Suprapubic skin (tissue), 4 donors: ENCODE results near the gene BEST2.
A peak's percentile ranks its signal among the peaks of the same experiment; 100 is the strongest.

Experiments
- EP300 ChIP-seq: sonication (generic); formaldehyde crosslinking; IDR thresholded peaks from one replicate; pipeline ENCODE4 v1.6.1; 2017; ENCODE audit warnings: antibody characterized with exemption
- POLR2A ChIP-seq, 2 donors: fragments of 450-650 bp; IDR thresholded peaks; one replicate each; pipeline ENCODE4 v1.6.1; 2017; ENCODE audit warnings: antibody characterized with exemption in 2 of 2, mild to moderate bottlenecking in 2 of 2, moderate library complexity in 2 of 2
- POLR2AphosphoS5 ChIP-seq, 3 donors: sonication (generic); formaldehyde crosslinking; IDR thresholded peaks; one replicate each; pipeline ENCODE4 v1.6.1; 2017; ENCODE audit warnings: antibody characterized with exemption in 3 of 3
- TF ChIP-seq, protein P1 (sequence below), 2 donors: fragments of 200-600 bp in 1 of 2; fragments of 450-650 bp in 1 of 2; sonication (generic) in 1 of 2; IDR thresholded peaks; one replicate each; pipeline ENCODE4 v1.5.1; 2016 to 2019; ENCODE audit warnings: antibody characterized with exemption in 2 of 2, mild to moderate bottlenecking in 1 of 2, moderate library complexity in 1 of 2

DNA sequence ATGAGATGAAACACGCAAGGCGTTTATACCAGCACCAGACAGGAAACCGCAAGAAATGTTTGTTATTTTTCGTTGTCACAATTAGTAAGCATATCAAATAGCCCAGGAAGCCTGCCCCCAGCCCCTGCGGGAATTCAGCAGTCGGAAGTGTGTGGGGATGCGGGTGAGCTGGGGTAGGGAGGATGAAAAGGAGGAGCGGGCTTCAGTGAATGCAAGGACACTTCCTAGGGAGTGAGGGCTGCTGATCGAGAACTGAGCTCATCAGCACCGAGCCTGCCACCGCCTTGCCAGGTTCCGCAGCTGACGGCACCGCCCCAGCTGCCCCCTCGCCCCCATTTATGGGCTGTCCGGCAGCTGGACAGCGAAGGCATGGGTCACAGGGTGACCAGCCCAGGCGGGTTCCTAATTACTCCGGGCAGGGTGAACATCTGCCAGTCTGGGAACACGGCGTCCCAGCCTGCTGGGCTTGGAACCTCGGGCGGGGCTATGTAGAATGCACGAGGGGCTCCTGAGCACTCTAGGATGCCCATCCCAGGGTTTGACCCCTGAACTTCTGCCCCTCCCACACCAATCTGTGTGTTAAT, 1.6 kb upstream of the BEST2 start:
- TF ChIP-seq, protein P1, sequence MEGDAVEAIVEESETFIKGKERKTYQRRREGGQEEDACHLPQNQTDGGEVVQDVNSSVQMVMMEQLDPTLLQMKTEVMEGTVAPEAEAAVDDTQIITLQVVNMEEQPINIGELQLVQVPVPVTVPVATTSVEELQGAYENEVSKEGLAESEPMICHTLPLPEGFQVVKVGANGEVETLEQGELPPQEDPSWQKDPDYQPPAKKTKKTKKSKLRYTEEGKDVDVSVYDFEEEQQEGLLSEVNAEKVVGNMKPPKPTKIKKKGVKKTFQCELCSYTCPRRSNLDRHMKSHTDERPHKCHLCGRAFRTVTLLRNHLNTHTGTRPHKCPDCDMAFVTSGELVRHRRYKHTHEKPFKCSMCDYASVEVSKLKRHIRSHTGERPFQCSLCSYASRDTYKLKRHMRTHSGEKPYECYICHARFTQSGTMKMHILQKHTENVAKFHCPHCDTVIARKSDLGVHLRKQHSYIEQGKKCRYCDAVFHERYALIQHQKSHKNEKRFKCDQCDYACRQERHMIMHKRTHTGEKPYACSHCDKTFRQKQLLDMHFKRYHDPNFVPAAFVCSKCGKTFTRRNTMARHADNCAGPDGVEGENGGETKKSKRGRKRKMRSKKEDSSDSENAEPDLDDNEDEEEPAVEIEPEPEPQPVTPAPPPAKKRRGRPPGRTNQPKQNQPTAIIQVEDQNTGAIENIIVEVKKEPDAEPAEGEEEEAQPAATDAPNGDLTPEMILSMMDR (IDR thresholded peaks at IDR 0.05), result no peak
- no peak for TF ChIP-seq POLR2A (IDR thresholded peaks at IDR 0.05)
- peak in 1 of 3 donors; percentile 4 for TF ChIP-seq POLR2AphosphoS5 (IDR thresholded peaks at IDR 0.05)
- no peak for TF ChIP-seq EP300
